Progenitor cell of endocrine pancreas (in vitro differentiated cells): Measurements from ENCODE around the gene PIPOX. TPM values are rescaled to one million over a fixed set of nuclear protein-coding genes. Genes with fewer than 3 reads are reported as not detected.

Experiments
- DNase-seq: peaks from one replicate; pipeline ENCODE4 v3.0.0; 2021; ENCODE audit warnings: low spot score; ENCODE audit not compliant: unreplicated experiment
- H3K27ac Mint-ChIP-seq: 2 replicates; pipeline ENCODE4 v1.8.0; 2021; ENCODE audit warnings: mild to moderate bottlenecking, moderate library complexity, mixed read lengths
- H3K27me3 Mint-ChIP-seq: 2 replicates; pipeline ENCODE4 v1.8.0; 2021; ENCODE audit warnings: mixed read lengths
- H3K36me3 Mint-ChIP-seq: 2 replicates; pipeline ENCODE4 v1.8.0; 2022; ENCODE audit warnings: mixed read lengths; ENCODE audit not compliant: insufficient read depth
- H3K4me1 Mint-ChIP-seq: 2 replicates; pipeline ENCODE4 v1.8.0; 2021; ENCODE audit warnings: low read depth, mixed read lengths
- H3K4me3 Mint-ChIP-seq: 2 replicates; pipeline ENCODE4 v1.8.0; 2021; ENCODE audit warnings: low read depth, mild to moderate bottlenecking, moderate library complexity, mixed read lengths
- H3K9me3 Mint-ChIP-seq: 2 replicates; pipeline ENCODE4 v1.8.0; 2021; ENCODE audit warnings: low read depth, mixed read lengths
- CTCF ChIP-seq: fragments of 200-600 bp; sonication (generic); IDR thresholded peaks from one replicate; pipeline ENCODE4 v1.5.0; 2021; ENCODE audit warnings: antibody characterized with exemption, mild to moderate bottlenecking; ENCODE audit not compliant: unreplicated experiment
- total RNA-seq: library from RNA; stranded (reverse); gene quantifications from 2 replicates; pipeline ENCODE4 v1.2.1, GENCODE V29; 2021

PIPOX gene
- total RNA-seq, 1 donor from 2014 or later: 5.3 TPM

GRCh38 chr17:29010586-29010985 is 32.4 kb upstream of the PIPOX start:
- H3K27me3 Mint-ChIP-seq: peaks cover 35% of the 10 kb centered on the region
- no peak for DNase-seq
- H3K4me1 Mint-ChIP-seq: peaks cover 37% of the 10 kb centered on the region
- H3K9me3 Mint-ChIP-seq: no peaks in the 10 kb centered on the region
- no peak overlapping the region for H3K4me3 Mint-ChIP-seq
- H3K27ac Mint-ChIP-seq: peak overlapping the region; percentile 26
- no peak for TF ChIP-seq CTCF
- H3K36me3 Mint-ChIP-seq: no peaks in the 10 kb centered on the region

GRCh38 chr17:29012535-29012934 is 30.4 kb upstream of the PIPOX start:
- H3K27ac Mint-ChIP-seq: no peak overlapping the region
- no peaks in the 10 kb centered on the region for H3K36me3 Mint-ChIP-seq
- peaks cover 40% of the 10 kb centered on the region for H3K4me1 Mint-ChIP-seq
- H3K27me3 Mint-ChIP-seq: peaks cover 27% of the 10 kb centered on the region
- DNase-seq: no peak
- H3K4me3 Mint-ChIP-seq: no peak overlapping the region
- no peak for TF ChIP-seq CTCF
- no peaks in the 10 kb centered on the region for H3K9me3 Mint-ChIP-seq

- Mint-ChIP-seq H3K27ac (no peak overlapping the region), H3K27me3 (peaks cover 35% of the 10 kb centered on the region), H3K4me3 (no peak overlapping the region), H3K4me1 (peaks cover 35% of the 10 kb centered on the region), H3K9me3 (no peaks in the 10 kb centered on the region), H3K36me3 (no peaks in the 10 kb centered on the region)
- no peak for DNase-seq
- TF ChIP-seq CTCF: no peak
Measured at GRCh38 chr17:29014716-29015115, 28.2 kb upstream of the PIPOX start.

- TF ChIP-seq CTCF: no peak
- no peaks in the 10 kb centered on the region for H3K9me3 Mint-ChIP-seq
- H3K4me1 Mint-ChIP-seq: peaks cover 25% of the 10 kb centered on the region
- H3K27me3 Mint-ChIP-seq: peaks cover 46% of the 10 kb centered on the region
- H3K36me3 Mint-ChIP-seq: no peaks in the 10 kb centered on the region
- H3K27ac Mint-ChIP-seq: no peak overlapping the region
- H3K4me3 Mint-ChIP-seq: no peak overlapping the region
- no peak for DNase-seq
Measured at GRCh38 chr17:29016345-29017210, 26.4 kb upstream of the PIPOX start.

GRCh38 chr17:29018788-29019474 is 24.0 kb upstream of the PIPOX start:
- H3K27ac Mint-ChIP-seq: no peak overlapping the region
- H3K4me1 Mint-ChIP-seq: peaks cover 25% of the 10 kb centered on the region
- no peak for TF ChIP-seq CTCF
- no peak overlapping the region for H3K4me3 Mint-ChIP-seq
- DNase-seq: no peak
- no peaks in the 10 kb centered on the region for H3K9me3 Mint-ChIP-seq
- peaks cover 61% of the 10 kb centered on the region for H3K27me3 Mint-ChIP-seq
- H3K36me3 Mint-ChIP-seq: no peaks in the 10 kb centered on the region
